ENCODE data around the gene TUBA1C. TPM values are rescaled to one million over a fixed set of nuclear protein-coding genes. Genes with fewer than 3 reads are reported as not detected.

The TUBA1C gene
- total RNA-seq (10 to 100 TPM; 23.4 to 28.9 TPM), total RNA-seq (15.1 to 516 (median 38.6) reads per million in 172 experiments)
- 34.0 TPM for polyA plus RNA-seq (2013, experiment 1 of 2)
- 97.9 TPM for polyA plus RNA-seq (2013, experiment 2 of 2)

GRCh38 chr12:49264873-49265792 lies at the start of gene TUBA1C:
Gene TUBA1C, plus strand, starts transcription at chr12:49265082. Its CDS starts 100 bp downstream, at chr12:49265182.
- CTCF ChIA-PET = interaction anchor here (0.9 to 2.1 kb wide), 3 partner anchors 30 to 82 kb away, joined by 4 to 6 read pairs (median 6); partner anchors contain the start of gene DNAJC22
- Mint-ChIP-seq H3K4me1 (ENCODE audit: low read depth) (peaks cover 23% of the 10 kb centered on the region), H3K9me3 (no peaks in the 10 kb centered on the region), H3K27me3 (no peaks in the 10 kb centered on the region), H3K36me3 (ENCODE audit: low read depth) (peaks cover 24% of the 10 kb centered on the region), H3K4me3 (peak within 1 kb of the TSS; percentile 99), H3K27ac (peak within 1 kb of the TSS; percentile 92)
- no peak for TF ChIP-seq CTCF (IDR thresholded peaks at IDR 0.05)
- Histone ChIP-seq H3K36me3 (ENCODE audit: insufficient read depth, low read length) (peaks cover 7% of the 10 kb centered on the region), H3K9me3 (ENCODE audit: control insufficient read depth in 1 of 2, insufficient read depth in 1 of 2, low read length in 2 of 2) (no peaks in the 10 kb centered on the region), H3K27me3 (ENCODE audit: control insufficient read depth in 1 of 2, insufficient read depth in 2 of 2, low read length in 2 of 2) (no peaks in the 10 kb centered on the region), H3K4me3 (ENCODE audit: low read length) (peak within 1 kb of the TSS; percentile 86), H3K27ac (ENCODE audit: low read depth in 1 of 2, low read length in 2 of 2) (peak within 1 kb of the TSS; percentile 57 to 74), H3K4me1 (ENCODE audit: insufficient read depth, low read length) (peaks cover 38% of the 10 kb centered on the region)
- intact Hi-C loops (cut with DNase I, micrococcal nuclease) = no loop called here
- DNase-seq (peak; percentile 64 to 91 (median 80)), ATAC-seq (ENCODE audit: poor library complexity) (peak; percentile 86)
- POLR2A ChIA-PET = interaction anchor here (0.7 to 4.1 kb wide), 11 partner anchors 10 to 820 kb away, joined by 3 to 30 read pairs (median 5); partner anchors contain the start of genes LMBR1L, RHEBL1, SMARCD1 and SPATS2

- ChIA-PET CTCF (no interaction called here), POLR2A (interaction anchor here (0.6 kb wide), 1 partner anchor 28 kb away, joined by 3 read pairs; no protein-coding TSS in a partner anchor)
- Histone ChIP-seq H3K4me1 (ENCODE audit: insufficient read depth, low read length) (no peaks in the 10 kb centered on the region), H3K9me3 (ENCODE audit: control insufficient read depth in 1 of 2, insufficient read depth in 1 of 2, low read length in 2 of 2) (no peaks in the 10 kb centered on the region), H3K27ac (ENCODE audit: low read depth in 1 of 2, low read length in 2 of 2) (no peak overlapping the region), H3K27me3 (ENCODE audit: control insufficient read depth in 1 of 2, insufficient read depth in 2 of 2, low read length in 2 of 2) (no peaks in the 10 kb centered on the region), H3K36me3 (ENCODE audit: insufficient read depth, low read length) (no peaks in the 10 kb centered on the region), H3K4me3 (ENCODE audit: low read length) (no peak overlapping the region)
- ATAC-seq (ENCODE audit: poor library complexity) (no peak), DNase-seq (no peak)
- no peaks in the 10 kb centered on the region for H3K27me3 Mint-ChIP-seq
- no peaks in the 10 kb centered on the region for H3K9me3 Mint-ChIP-seq
- no peak overlapping the region for H3K27ac Mint-ChIP-seq
- no peak overlapping the region for H3K4me3 Mint-ChIP-seq
- H3K36me3 Mint-ChIP-seq (ENCODE audit: low read depth) = no peaks in the 10 kb centered on the region
- no peaks in the 10 kb centered on the region for H3K4me1 Mint-ChIP-seq (ENCODE audit: low read depth)
- intact Hi-C loops (cut with DNase I, micrococcal nuclease) = no loop called here
- no peak for TF ChIP-seq CTCF (IDR thresholded peaks at IDR 0.05)
Observed at GRCh38 chr12:49219417-49220026, 45.4 kb upstream of the TUBA1C start.

DNA sequence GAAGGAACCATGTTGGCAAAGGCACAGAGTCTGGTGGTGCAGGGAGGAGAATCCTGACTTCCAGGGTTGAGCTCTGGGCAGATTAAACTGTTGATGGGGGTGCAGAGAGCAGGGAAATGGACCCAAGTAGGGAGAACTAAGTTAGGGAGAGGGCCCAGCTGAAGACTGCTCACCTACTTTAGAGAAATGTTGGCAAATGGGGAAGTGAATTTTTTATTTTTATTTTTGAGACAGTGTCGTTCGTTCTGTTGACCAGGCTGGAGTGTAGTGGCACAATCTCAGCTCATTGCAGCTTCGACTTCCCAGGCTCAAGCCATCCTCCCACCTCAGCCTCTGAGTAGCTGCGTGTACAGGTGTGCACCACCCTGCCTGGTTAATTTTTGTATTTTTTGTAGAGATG lies 43.9 kb upstream of the TUBA1C start:
- ChIA-PET POLR2A (no interaction called here), CTCF (no interaction called here)
- ATAC-seq (ENCODE audit: poor library complexity) = no peak
- Histone ChIP-seq H3K4me3 (ENCODE audit: low read length) (no peak overlapping the region), H3K36me3 (ENCODE audit: insufficient read depth, low read length) (no peaks in the 10 kb centered on the region), H3K27me3 (ENCODE audit: control insufficient read depth in 1 of 2, insufficient read depth in 2 of 2, low read length in 2 of 2) (no peaks in the 10 kb centered on the region), H3K9me3 (ENCODE audit: control insufficient read depth in 1 of 2, insufficient read depth in 1 of 2, low read length in 2 of 2) (no peaks in the 10 kb centered on the region), H3K27ac (ENCODE audit: low read depth in 1 of 2, low read length in 2 of 2) (no peak overlapping the region), H3K4me1 (ENCODE audit: insufficient read depth, low read length) (no peaks in the 10 kb centered on the region)
- intact Hi-C loops (cut with DNase I, micrococcal nuclease) = no loop called here
- Mint-ChIP-seq H3K4me1 (ENCODE audit: low read depth) (no peaks in the 10 kb centered on the region), H3K27ac (no peak overlapping the region), H3K4me3 (no peak overlapping the region), H3K27me3 (no peaks in the 10 kb centered on the region), H3K9me3 (no peaks in the 10 kb centered on the region), H3K36me3 (ENCODE audit: low read depth) (no peaks in the 10 kb centered on the region)
- DNase-seq = no peak
- TF ChIP-seq CTCF (IDR thresholded peaks at IDR 0.05) = no peak
